Spinal cord (tissue), 10 donors: ENCODE data around the gene INTS14. TPM values are rescaled to one million over a fixed set of nuclear protein-coding genes. Genes with fewer than 3 reads are reported as not detected.
A peak's percentile ranks its signal among the peaks of the same experiment; 100 is the strongest.
"Not testable (repeated sequence)": the region's sequence is repeated elsewhere in the genome, so short reads cannot be mapped to it uniquely, and the experiment has no call there.

ENCODE experiments used
- DNase-seq, 6 donors: peaks; one replicate each; pipeline versions ENCODE4 v3.0.0 to v3.0.0-alpha.2; 2013 to 2015; ENCODE audit warnings: low spot score in 6 of 6, low read depth in 4 of 6
- H3K27ac ChIP-seq: one replicate; pipeline ENCODE4 v1.5.1; 2013; ENCODE audit warnings: low read depth, low read length, control low read depth
- H3K27me3 ChIP-seq: one replicate; pipeline ENCODE4 v1.6.1; 2013; ENCODE audit warnings: low read length; ENCODE audit not compliant: control insufficient read depth, insufficient read depth
- H3K36me3 ChIP-seq: one replicate; pipeline ENCODE4 v1.6.1; 2013; ENCODE audit warnings: low read length; ENCODE audit not compliant: control insufficient read depth, insufficient read depth
- H3K4me1 ChIP-seq: one replicate; pipeline ENCODE4 v1.6.1; 2013; ENCODE audit warnings: low read length; ENCODE audit not compliant: control insufficient read depth, insufficient read depth
- H3K4me3 ChIP-seq: one replicate; pipeline ENCODE4 v1.5.1; 2013; ENCODE audit warnings: low read depth, low read length, control low read depth
- H3K9me3 ChIP-seq: one replicate; pipeline ENCODE4 v1.6.1; 2013; ENCODE audit warnings: low read length; ENCODE audit not compliant: control insufficient read depth, insufficient read depth
- WGBS: methylation state at CpG from one replicate; pipeline ENCODE4 v1.1.5; 2013; ENCODE audit warnings: missing lambda C conversion rate; ENCODE audit not compliant: insufficient coverage; 5-methylcytosine and 5-hydroxymethylcytosine counted together
- polyA plus RNA-seq, 2 donors: library from polyadenylated mRNA; unstranded; fragments of 120-200 nt; gene quantifications; one replicate each; pipeline ENCODE4 v1.2.1, GENCODE V29; 2013; ENCODE audit not compliant: insufficient read length in 2 of 2
- total RNA-seq, 2 donors: library from RNA; depleted of rRNA in 1 of 2; stranded (reverse); fragments of 120-200 nt in 1 of 2; fragments of >200 nt in 1 of 2; gene quantifications; one replicate each; pipeline versions ENCODE4 v1.2.3 to v1.2.4, GENCODE V29; 2013 to 2014
- donor health status: healthy.

INTS14 gene
- total and polyA plus RNA-seq, 4 donors: 24.4 to 30.0 (median 26.8) TPM

GRCh38 chr15:65618560-65619109 lies 7.7 kb upstream of the INTS14 start:
- Histone ChIP-seq H3K9me3 (no peaks in the 10 kb centered on the region), H3K27me3 (no peaks in the 10 kb centered on the region)

DNA sequence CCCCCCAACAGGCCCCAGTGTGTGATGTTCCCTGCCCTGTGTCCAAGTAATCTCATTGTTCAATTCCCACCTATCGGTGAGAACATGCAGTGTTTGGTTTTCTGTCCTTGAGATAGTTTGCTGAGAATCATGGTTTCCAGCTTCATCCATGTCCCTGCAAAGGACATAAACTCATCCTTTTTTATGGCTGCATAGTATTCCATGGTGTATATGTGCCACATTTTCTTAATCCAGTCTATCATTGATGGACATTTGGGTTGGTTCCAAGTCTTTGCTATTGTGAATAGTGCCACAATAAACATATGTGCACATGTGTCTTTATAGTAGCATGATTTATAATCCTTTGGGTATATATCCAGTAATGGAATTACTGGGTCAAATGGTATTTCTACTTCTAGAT lies 5.0 kb upstream of the INTS14 start:
- not testable (repeated sequence) for H3K27me3 ChIP-seq, H3K4me3 ChIP-seq, H3K27ac ChIP-seq, H3K36me3 ChIP-seq, H3K9me3 ChIP-seq, DNase-seq
- no CpG with 5 or more reads among the region's 1 CpG for WGBS
- H3K4me1 ChIP-seq: peaks cover 13% of the 10 kb centered on the region

More at GRCh38 chr15:65618560-65619109, 7.7 kb upstream of the INTS14 start:
- 38% methylated on average over 1 of the region's 5 CpGs for WGBS
- no peak overlapping the region for H3K4me3 ChIP-seq
- DNase-seq: no peak
- H3K4me1 ChIP-seq: no peaks in the 10 kb centered on the region
- no peaks in the 10 kb centered on the region for H3K36me3 ChIP-seq
- H3K27ac ChIP-seq: no peak overlapping the region

GRCh38 chr15:65612949-65613744 lies 2.2 kb upstream of the INTS14 start:
- 82% methylated on average over 4 of the region's 6 CpGs for WGBS
- Histone ChIP-seq H3K36me3 (no peaks in the 10 kb centered on the region), H3K27me3 (no peaks in the 10 kb centered on the region), H3K9me3 (no peaks in the 10 kb centered on the region), H3K4me1 (peaks cover 23% of the 10 kb centered on the region), H3K27ac (no peak overlapping the region), H3K4me3 (no peak overlapping the region)
- no peak for DNase-seq

GRCh38 chr15:65612616-65612946 lies 1.6 kb upstream of the INTS14 start:
- no peak overlapping the region for H3K4me3 ChIP-seq
- no peaks in the 10 kb centered on the region for H3K27me3 ChIP-seq
- DNase-seq: no peak
- H3K27ac ChIP-seq: no peak overlapping the region
- H3K9me3 ChIP-seq: no peaks in the 10 kb centered on the region
- peaks cover 23% of the 10 kb centered on the region for H3K4me1 ChIP-seq
- whole genome bisulfite sequencing: no CpG with 5 or more reads among the region's 2 CpGs
- H3K36me3 ChIP-seq: no peaks in the 10 kb centered on the region

- no peaks in the 10 kb centered on the region for H3K9me3 ChIP-seq
- H3K4me3 ChIP-seq: peak overlapping the region; percentile 92
- WGBS: 81% methylated on average over 4 of the region's 5 CpGs
- DNase-seq: peak in 1 of 6 donors; percentile 2
- H3K36me3 ChIP-seq: no peaks in the 10 kb centered on the region
- peaks cover 23% of the 10 kb centered on the region for H3K4me1 ChIP-seq
- peak overlapping the region; percentile 98 for H3K27ac ChIP-seq
- no peaks in the 10 kb centered on the region for H3K27me3 ChIP-seq
These were observed 1.1 kb upstream of the INTS14 start for GRCh38 chr15:65611888-65612615.

GRCh38 chr15:65603559-65603958 lies 7.4 kb downstream of the INTS14 start:
- H3K9me3 ChIP-seq: no peaks in the 10 kb centered on the region
- DNase-seq: no peak
- WGBS: no CpG with 5 or more reads among the region's 1 CpG
- H3K27ac ChIP-seq: no peak overlapping the region
- no peak overlapping the region for H3K4me3 ChIP-seq
- no peaks in the 10 kb centered on the region for H3K27me3 ChIP-seq
- H3K4me1 ChIP-seq: no peaks in the 10 kb centered on the region
- H3K36me3 ChIP-seq: peaks cover 22% of the 10 kb centered on the region

DNA sequence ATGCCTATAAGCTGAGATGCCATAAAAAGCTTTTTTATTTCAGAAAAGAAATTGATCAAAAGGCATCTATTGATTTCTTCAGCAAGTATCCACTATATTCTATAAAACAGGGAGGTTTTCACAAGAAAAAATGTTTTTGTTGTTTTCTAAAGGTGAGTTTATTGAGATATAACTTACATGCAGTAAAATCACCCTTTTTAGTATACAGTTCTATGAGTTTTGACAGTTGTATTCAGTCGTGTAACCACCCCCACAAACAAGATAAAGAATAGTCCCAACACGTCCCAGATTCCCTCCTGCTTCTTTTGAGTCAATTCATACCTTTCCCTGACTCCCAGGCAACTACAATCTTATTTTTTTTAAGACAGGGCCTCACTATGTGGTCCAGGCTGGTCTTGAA lies 7.8 kb downstream of the INTS14 start:
- Histone ChIP-seq H3K4me1 (no peaks in the 10 kb centered on the region), H3K36me3 (peaks cover 22% of the 10 kb centered on the region), H3K27ac (no peak overlapping the region), H3K9me3 (no peaks in the 10 kb centered on the region), H3K27me3 (no peaks in the 10 kb centered on the region), H3K4me3 (no peak overlapping the region)
- WGBS: 63% methylated on average over 2 of the region's 2 CpGs
- no peak for DNase-seq

DNA sequence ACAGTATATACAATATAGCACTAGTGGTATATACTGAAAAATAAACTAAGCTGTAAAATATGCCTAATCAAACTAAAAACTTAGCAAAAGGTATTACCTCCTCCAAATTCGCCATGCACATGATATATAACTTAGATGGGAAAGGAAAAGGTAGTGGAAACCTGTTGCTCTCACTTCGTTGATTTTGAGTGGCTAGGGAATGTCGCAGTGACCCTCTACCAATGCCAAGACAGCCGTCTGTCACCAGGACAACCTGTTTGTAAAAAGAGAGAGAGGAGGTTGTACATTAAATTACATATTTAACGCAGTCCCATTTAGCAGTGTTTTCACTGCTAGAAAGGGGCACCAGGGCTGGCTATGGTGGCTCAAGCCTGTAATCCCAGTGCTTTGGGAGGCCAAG lies 11.3 kb downstream of the INTS14 start:
- Histone ChIP-seq H3K4me1 (no peaks in the 10 kb centered on the region), H3K27me3 (no peaks in the 10 kb centered on the region), H3K27ac (no peak overlapping the region), H3K4me3 (no peak overlapping the region), H3K9me3 (no peaks in the 10 kb centered on the region), H3K36me3 (peaks cover 25% of the 10 kb centered on the region)
- whole genome bisulfite sequencing: 100% methylated on average over 3 of the region's 5 CpGs
- no peak for DNase-seq

- H3K27ac ChIP-seq: no peak overlapping the region
- no peak overlapping the region for H3K4me3 ChIP-seq
- peaks cover 22% of the 10 kb centered on the region for H3K36me3 ChIP-seq
- H3K27me3 ChIP-seq: no peaks in the 10 kb centered on the region
- no peaks in the 10 kb centered on the region for H3K9me3 ChIP-seq
- DNase-seq: no peak
- no CpG with 5 or more reads among the region's 2 CpGs for WGBS
- no peaks in the 10 kb centered on the region for H3K4me1 ChIP-seq
These were observed 12.5 kb downstream of the INTS14 start for GRCh38 chr15:65598468-65598867.
